Stimulated activated naive CD4-positive, alpha-beta T cell (primary cell): Measurements from ENCODE around the gene C1orf141.
"Not testable (repeated sequence)": the region's sequence is repeated elsewhere in the genome, so short reads cannot be mapped to it uniquely, and the experiment has no call there.

Experiments
- DNase-seq, 6 experiments: peaks; one replicate each; lab custom pipeline; 2025; lab: John Stamatoyannopoulos, UW

The C1orf141 gene

GRCh38 chr1:67134695-67135094, at the start of gene C1orf141:
Gene C1orf141, minus strand, starts transcription at chr1:67134970. Its CDS starts 7,730 bp downstream, at chr1:67127240.
- peak in 4 of 6 experiments; percentile 6 to 45 (median 22) for DNase-seq

DNA sequence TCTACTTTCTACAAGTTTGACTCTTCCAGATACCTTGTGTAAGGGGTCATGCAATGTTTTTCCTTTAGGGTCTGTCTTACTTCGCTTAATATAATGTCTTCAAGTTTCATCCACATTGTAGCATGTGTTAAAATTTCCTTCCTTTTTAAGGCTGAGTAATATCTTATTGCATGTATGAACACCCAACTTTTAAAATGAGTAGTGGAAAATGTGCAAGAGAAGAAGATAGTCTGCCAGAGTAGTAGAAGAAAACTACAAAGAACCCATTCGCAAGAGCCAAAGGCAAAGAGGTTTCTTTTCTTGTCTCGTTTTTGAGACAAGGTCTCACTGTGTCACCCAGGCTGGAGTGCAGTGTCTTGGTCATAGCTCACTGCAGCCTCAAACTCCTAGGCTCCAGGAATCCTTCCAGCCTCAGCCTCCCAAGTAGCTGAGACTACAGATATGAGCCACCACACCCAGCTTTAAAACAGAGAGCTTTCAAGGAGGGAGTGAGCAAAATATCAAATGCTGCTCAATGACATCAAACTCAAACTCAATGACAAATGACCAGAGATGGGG, 40.8 kb upstream of the C1orf141 start:
- no peak for DNase-seq

DNA sequence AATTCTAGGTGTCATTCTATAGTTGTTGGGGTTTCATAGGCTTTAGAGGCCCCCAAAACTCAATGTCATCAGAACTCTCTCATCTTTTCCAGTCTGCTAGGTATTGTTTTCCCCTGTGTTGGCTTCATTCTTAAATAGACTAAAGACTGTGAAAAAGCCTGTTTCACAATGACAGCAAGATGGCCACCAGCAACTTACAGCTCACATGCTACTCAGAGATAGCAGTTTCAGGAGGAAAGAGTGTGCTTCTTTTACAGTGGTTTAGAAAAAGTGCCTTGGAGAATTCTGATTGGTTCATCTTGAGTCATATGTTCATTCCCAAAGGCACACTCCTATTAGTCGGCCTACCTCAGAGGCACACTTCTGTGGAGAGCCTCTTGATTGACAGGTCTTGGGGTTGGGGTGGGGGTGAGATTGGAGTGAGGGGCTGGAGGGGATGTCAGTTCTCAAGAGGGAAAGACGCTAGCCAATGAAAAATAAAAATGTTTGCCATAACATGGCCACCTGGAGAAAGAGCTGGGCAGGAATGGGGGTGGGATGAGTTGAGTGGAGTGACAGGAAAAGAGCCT, 40.0 kb upstream of the C1orf141 start:
- DNase-seq = no peak

GRCh38 chr1:67173988-67174387, 39.2 kb upstream of the C1orf141 start:
- no peak for DNase-seq

GRCh38 chr1:67171978-67172377, 37.2 kb upstream of the C1orf141 start:
- peak in 3 of 6 experiments; percentile 59 to 67 (median 62) for DNase-seq

GRCh38 chr1:67171574-67171955, 36.8 kb upstream of the C1orf141 start:
- DNase-seq = no peak

DNA sequence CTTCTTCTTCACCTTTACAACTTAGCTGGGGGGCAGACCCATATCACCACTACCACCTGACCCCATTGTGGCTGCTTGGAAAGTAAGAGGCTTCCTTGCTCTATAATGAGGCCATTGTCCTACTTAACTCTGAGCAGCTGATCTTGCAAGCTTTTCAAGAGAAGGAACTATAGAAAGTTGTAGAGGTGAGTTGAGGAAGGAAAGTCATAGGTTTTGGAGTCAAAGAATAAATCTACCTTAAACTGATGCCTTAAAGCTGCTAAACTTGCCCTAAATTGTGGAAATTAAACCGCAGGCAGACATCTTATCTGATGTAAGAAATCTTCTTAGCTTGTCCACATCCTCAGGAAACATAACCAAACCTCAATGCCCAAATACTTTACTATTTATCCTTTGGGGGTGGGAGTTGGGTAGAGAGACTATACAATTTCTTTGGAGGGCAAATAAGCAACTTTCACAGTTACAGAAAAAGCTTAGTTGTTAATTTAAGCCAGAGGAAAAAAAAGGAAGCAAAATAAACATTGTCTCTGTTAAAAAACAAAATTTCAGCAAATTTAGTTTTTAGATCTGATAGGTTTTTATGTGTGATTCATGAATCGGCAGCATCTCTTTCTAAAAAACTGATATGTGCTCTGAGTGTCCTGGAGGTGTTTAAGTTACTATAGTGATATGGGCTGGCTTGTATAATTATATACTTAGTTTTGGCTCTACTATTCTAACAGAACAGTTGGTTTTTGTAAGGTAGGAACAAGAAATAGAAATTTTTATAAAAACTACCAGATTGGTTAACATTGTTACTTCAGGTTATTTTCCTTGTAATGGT, 36.2 kb upstream of the C1orf141 start:
- DNase-seq = peak in 3 of 6 experiments; percentile 69 to 77 (median 74)

DNA sequence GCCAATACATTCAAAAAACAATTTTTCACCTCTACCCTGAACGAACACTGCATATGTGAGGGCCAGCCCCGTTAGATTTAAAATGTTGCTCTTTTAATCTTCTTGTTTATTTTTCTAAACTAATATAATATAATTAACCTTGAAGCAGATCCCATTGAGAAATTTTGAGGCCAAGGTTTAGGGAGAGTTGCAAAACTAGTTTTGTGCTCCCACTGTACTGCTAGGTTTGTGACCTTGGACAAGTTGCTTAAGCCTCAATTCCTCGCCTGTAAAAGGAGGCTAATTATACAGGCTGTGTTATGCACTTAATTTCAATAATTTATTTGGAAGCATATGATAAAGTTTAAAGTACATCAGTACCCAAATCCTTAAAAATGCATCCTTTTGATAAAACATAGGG, 35.2 kb upstream of the C1orf141 start:
- no peak for DNase-seq

- DNase-seq = no peak
Measured at GRCh38 chr1:67169496-67169895, 34.7 kb upstream of the C1orf141 start.

GRCh38 chr1:67166196-67166595, 31.4 kb upstream of the C1orf141 start, which contains the start of gene IL23R:
Gene IL23R, plus strand, starts transcription at chr1:67166454. Its CDS starts 1,667 bp downstream, at chr1:67168121.
- DNase-seq = no peak

DNA sequence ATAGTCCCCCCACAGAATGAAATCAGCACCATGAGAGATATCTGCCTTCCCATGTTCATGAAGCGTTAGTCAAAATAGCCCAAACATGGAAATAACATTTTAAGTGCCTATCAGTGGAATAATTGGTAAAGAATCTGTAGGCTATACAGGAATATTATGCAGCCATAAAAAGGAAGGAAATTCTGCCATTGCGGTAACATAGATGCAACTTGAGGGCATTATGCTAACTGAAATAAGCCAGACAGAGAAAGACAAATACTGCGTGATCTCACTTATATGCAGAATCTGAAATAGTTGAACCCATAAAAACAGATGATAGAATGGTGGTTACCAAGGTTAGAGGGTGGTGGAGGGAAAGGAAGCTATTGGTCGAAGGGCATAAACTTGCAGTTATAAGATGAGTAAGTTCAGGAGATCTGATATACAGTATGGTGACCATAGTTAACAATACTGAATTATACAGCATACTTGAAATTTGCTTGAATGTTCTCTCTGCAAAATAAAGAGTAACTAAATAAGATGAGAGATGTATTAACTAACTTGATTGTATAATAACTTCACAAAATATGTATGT, 30.8 kb upstream of the C1orf141 start:
- DNase-seq = no peak

- no peak for DNase-seq
Measured at GRCh38 chr1:67162954-67163353, 28.2 kb upstream of the C1orf141 start.

- no peak for DNase-seq
Measured at GRCh38 chr1:67159233-67159632, 24.5 kb upstream of the C1orf141 start.

GRCh38 chr1:67158401-67158800, 23.6 kb upstream of the C1orf141 start:
- no peak for DNase-seq

- no peak for DNase-seq
Measured at GRCh38 chr1:67150931-67151330, 16.2 kb upstream of the C1orf141 start.

DNA sequence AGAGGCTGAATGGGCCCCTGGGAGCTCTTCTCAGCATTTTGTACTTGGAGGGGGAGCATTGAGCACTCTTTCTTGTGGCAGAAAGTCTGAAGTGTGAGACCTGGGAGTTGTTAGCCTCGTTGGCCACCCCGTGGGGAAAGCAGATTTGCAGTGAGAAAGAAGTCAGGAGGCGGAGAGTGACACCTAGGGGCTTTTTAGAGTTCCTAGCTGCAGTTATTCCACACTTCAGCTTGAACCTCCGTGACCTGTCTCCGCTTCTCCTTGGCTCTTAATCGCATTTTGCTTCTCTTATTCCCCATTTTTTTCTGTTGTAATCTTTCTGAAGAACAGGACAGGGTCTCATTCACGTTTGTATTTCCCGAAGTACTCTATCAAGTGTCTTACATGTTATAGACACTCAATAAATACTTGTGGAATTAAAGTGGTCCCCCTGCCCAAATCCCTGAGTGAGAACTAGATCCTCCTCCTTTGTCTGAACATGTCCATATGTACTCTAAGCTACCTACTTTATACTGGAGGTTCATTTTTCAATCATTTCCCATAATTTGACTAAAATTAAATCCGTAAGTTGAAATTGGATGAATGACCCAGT, 14.5 kb upstream of the C1orf141 start:
- peak; percentile 31 to 82 (median 56) for DNase-seq

DNA sequence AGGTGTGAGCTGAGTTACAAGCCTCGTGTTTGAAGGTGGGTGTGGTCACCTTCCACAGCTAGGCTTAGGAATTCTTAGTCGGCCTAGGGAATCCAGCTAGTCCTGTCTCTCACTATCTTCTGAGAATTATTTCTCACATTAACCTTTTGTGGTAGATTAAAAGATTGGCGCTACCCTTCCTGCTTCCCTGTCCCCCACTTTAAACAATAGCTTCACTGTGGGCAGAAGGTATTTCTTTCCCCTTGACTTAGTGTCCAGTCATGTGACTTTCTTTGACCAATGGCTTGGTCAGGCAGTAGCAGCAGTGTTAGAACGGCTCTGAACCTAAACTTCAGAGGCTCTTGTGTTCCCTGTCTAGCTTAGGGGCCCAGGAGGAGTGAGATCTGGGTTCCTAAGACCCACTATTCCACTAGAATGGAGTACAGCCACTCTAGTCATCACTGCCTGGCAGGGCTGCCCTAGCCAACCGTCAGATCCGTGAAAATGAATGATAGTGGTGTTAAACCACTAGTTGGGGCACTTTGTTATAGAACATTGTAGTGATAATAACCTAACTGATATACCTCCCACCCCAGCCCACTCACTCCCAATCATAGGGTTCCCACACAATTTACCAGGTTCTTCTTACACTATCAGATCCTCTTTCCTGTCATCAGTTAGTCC, 13.9 kb upstream of the C1orf141 start:
- no peak for DNase-seq

DNA sequence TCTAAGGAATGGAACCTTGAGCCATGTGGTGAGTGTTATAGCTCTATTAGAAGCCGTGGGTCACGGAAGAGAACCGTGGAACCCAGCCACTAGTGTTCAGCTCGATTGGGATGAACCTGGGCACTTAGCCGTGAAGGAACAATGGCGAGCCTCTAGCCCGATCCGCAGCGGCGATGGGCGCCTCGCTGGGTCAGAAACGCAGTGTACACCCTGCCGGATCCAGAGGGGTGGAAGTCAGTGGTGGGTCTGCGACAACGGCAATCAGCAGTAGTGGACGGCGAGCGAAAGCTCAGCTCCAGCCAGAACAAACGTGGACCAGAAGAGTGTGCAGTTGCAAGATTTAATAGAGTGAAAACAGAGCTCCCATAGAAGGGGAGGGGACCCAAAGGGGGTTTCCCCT, 13.2 kb upstream of the C1orf141 start:
- DNase-seq = not testable (repeated sequence)

- DNase-seq = no peak
Measured at GRCh38 chr1:67146539-67146938, 11.8 kb upstream of the C1orf141 start.

GRCh38 chr1:67146101-67146500, 11.3 kb upstream of the C1orf141 start:
- no peak for DNase-seq

- DNase-seq = peak in 2 of 6 experiments; percentile 6 to 20
Measured at GRCh38 chr1:67144696-67145095, 9.9 kb upstream of the C1orf141 start.

- DNase-seq = no peak
Measured at GRCh38 chr1:67143966-67144365, 9.2 kb upstream of the C1orf141 start.
